Measurements from ENCODE around the gene C16orf54.

The C16orf54 gene

DNA sequence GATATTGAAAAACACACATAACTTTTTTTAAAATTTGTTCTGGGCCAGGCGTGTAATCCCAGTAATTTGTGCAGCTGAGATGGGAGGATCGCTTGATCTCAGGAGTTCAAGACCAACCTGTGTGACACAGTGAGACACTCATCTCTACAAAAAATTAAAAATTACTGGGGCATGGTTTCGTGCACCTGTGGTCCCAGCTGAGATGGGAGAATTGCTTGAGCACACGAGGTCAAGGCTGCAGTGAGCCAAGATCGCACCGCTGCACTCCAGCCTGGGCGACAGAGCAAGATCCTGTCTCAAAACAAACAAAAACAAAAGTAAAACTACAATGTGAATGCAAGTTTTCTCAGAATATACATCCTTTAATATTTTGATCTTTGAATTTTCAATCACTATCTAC lies 15.1 kb downstream of the C16orf54 start:
- TF ChIP-seq YY1 (IDR thresholded peaks at IDR 0.05; ENCODE audit: low read depth): no peak
- no peak for TF ChIP-seq TAF1 (IDR thresholded peaks at IDR 0.05; ENCODE audit: low read depth)
- TF ChIP-seq, protein P1, sequence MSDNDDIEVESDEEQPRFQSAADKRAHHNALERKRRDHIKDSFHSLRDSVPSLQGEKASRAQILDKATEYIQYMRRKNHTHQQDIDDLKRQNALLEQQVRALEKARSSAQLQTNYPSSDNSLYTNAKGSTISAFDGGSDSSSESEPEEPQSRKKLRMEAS (IDR thresholded peaks at IDR 0.05): no peak
- TF ChIP-seq ZBTB7A (IDR thresholded peaks at IDR 0.05; ENCODE audit: low read depth): no peak
- no peak for TF ChIP-seq CREB1 (IDR thresholded peaks at IDR 0.05; ENCODE audit: low read depth)
- no peak for TF ChIP-seq EP300 (IDR thresholded peaks at IDR 0.05; ENCODE audit: borderline replicate concordance)
- TF ChIP-seq NFIC (IDR thresholded peaks at IDR 0.05): no peak
- no peak for TF ChIP-seq TCF12 (IDR thresholded peaks at IDR 0.05; ENCODE audit: low read depth)
- TF ChIP-seq FOXM1 (IDR thresholded peaks at IDR 0.05; ENCODE audit: borderline replicate concordance, low read depth): no peak
- no peak for TF ChIP-seq RAD21 (IDR thresholded peaks at IDR 0.05; ENCODE audit: low read depth)
- no peak for TF ChIP-seq TEAD4 (IDR thresholded peaks at IDR 0.05)
- TF ChIP-seq, protein P2, sequence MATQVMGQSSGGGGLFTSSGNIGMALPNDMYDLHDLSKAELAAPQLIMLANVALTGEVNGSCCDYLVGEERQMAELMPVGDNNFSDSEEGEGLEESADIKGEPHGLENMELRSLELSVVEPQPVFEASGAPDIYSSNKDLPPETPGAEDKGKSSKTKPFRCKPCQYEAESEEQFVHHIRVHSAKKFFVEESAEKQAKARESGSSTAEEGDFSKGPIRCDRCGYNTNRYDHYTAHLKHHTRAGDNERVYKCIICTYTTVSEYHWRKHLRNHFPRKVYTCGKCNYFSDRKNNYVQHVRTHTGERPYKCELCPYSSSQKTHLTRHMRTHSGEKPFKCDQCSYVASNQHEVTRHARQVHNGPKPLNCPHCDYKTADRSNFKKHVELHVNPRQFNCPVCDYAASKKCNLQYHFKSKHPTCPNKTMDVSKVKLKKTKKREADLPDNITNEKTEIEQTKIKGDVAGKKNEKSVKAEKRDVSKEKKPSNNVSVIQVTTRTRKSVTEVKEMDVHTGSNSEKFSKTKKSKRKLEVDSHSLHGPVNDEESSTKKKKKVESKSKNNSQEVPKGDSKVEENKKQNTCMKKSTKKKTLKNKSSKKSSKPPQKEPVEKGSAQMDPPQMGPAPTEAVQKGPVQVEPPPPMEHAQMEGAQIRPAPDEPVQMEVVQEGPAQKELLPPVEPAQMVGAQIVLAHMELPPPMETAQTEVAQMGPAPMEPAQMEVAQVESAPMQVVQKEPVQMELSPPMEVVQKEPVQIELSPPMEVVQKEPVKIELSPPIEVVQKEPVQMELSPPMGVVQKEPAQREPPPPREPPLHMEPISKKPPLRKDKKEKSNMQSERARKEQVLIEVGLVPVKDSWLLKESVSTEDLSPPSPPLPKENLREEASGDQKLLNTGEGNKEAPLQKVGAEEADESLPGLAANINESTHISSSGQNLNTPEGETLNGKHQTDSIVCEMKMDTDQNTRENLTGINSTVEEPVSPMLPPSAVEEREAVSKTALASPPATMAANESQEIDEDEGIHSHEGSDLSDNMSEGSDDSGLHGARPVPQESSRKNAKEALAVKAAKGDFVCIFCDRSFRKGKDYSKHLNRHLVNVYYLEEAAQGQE (IDR thresholded peaks at IDR 0.05; ENCODE audit: low read depth): no peak
- no peak for TF ChIP-seq EGR1 (IDR thresholded peaks at IDR 0.05)

DNA sequence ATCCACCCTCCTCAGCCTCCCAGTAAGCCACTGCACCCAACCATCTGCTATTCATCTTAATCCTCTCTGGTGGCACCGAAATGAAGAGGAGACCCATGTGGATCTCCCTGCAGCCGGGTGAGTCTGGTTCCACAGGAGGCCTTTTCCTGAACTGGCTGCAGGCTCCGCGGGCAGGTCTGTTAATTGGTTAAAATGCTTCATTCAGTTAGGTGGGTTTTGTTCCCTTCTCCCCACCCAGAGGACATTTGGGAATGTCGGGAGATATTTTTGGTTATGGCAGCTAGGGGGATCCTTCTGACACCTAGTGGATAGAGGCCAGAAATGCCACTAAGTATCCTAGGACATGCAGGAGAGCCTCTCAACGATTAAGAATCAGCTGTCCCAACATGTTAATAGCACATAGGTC lies 16.7 kb downstream of the C16orf54 start:
- TF ChIP-seq FOXM1 (IDR thresholded peaks at IDR 0.05; ENCODE audit: borderline replicate concordance, low read depth) (no peak), RAD21 (IDR thresholded peaks at IDR 0.05; ENCODE audit: low read depth) (peak; percentile 72)

DNA sequence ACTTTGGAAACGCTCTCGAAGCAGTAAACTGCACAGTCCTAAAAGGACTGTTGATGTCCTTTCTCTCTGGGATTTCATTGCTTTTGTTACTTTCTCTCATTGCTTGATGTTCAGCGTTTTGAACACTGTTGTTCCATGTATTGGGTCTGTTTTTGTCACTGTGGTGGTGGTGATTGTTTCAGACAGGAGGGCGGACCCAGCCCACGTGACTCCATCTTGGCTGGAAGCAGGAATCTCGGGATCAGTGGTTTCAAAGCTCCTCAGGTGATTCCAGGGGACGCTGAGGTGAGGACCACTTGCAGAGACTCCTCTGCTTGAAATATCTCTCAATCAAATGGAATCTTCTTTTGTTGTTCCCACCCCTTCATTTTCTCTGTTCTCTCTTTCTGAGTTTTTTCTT lies 18.3 kb downstream of the C16orf54 start:
- TF ChIP-seq, protein P3, sequence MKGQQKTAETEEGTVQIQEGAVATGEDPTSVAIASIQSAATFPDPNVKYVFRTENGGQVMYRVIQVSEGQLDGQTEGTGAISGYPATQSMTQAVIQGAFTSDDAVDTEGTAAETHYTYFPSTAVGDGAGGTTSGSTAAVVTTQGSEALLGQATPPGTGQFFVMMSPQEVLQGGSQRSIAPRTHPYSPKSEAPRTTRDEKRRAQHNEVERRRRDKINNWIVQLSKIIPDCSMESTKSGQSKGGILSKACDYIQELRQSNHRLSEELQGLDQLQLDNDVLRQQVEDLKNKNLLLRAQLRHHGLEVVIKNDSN (IDR thresholded peaks at IDR 0.05): peak; percentile 57; the same call in 1 of the 2 replicates
- TF ChIP-seq CREB1 (IDR thresholded peaks at IDR 0.05; ENCODE audit: low read depth): no peak

DNA sequence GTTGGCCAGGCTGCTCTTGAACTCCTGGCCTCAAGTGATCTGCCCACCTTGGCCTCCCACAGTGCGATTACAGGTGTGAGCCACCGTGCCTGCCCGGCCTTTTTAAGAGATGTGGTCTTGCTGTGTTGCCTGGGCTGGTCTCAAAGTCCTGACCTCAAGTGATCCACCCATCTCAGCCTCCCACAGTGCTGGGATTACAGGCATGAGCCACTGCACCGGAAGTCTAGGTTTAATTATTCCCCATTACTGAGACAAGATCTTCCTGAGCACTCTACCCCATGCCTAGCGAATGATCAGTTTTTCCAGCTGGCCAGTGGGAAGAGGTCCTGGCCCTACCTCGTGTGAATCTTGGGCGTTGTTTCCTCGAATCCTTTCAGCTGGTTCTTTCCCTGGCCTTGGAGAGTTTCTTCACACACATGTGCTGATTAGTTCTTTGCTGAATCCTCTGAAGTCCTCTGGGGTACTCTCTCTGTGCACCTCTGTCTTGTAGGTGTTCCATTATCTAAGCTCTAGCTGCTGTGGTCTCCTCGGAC lies 18.9 kb downstream of the C16orf54 start:
- TF ChIP-seq TCF12 (IDR thresholded peaks at IDR 0.05; ENCODE audit: low read depth): no peak
- TF ChIP-seq RAD21 (IDR thresholded peaks at IDR 0.05; ENCODE audit: low read depth): no peak

DNA sequence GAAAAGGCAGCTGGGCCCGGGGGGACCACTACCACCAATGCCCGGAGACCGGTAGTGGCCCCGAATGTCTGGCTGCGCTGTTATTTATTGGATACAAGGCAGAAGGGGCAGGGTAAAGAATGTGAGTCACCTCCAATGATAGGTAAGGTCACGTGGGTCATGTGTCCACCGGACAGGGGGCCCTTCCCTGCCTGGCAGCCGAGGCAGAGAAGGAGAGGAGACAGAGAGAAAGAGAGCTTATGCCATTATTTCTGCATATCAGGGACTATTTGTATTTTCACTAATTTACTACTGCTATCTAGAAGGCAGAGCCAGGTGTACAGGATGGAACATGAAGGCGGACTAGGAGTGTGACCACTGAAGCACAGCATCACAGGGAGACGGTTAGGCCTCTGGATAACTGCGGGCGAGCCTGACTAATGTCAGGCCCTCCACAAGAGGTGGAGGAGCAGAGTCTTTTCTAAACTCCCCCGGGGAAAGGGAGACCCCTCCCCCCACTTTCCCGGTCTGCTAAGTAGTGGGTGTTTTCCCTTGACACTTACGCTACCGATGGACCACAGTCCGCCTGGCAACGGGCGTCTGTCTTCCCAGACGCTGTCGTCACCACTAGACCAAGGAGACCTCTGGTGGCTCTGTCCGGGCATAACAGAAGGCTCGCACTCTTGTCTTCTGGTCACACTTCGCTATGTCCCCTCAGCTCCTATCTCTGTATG lies 24.5 kb downstream of the C16orf54 start:
- TF ChIP-seq RAD21 (IDR thresholded peaks at IDR 0.05; ENCODE audit: low read depth): peak; percentile 76

DNA sequence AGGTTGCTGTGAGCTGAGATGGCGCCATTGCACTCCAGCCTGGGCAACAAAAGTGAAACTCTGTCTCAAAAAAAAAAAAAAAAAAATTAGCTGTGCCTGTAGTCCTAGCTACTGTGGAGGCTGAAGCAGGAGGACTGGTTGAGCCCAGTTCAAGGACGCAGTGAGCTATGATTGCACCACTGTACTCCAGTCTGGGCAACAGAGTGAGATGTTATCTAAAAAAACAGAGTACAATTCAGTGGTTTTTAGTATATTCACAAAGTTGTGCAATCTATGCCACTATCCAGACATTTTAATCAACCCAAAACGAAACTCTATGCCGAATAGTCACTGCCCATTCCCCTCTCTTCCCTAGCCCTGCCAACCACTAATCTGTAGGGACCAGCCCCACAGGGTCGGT lies 25.1 kb downstream of the C16orf54 start:
- TF ChIP-seq, protein P2 (IDR thresholded peaks at IDR 0.05; ENCODE audit: low read depth): no peak
- TF ChIP-seq TEAD4 (IDR thresholded peaks at IDR 0.05) (no peak), EP300 (IDR thresholded peaks at IDR 0.05; ENCODE audit: borderline replicate concordance) (no peak), EGR1 (IDR thresholded peaks at IDR 0.05) (no peak), CREB1 (IDR thresholded peaks at IDR 0.05; ENCODE audit: low read depth) (no peak), TCF12 (IDR thresholded peaks at IDR 0.05; ENCODE audit: low read depth) (no peak), CEBPB (IDR thresholded peaks at IDR 0.05) (no peak), RAD21 (IDR thresholded peaks at IDR 0.05; ENCODE audit: low read depth) (no peak), TAF1 (IDR thresholded peaks at IDR 0.05; ENCODE audit: low read depth) (no peak), ZBTB7A (IDR thresholded peaks at IDR 0.05; ENCODE audit: low read depth) (no peak), FOXM1 (IDR thresholded peaks at IDR 0.05; ENCODE audit: borderline replicate concordance, low read depth) (no peak), NFIC (IDR thresholded peaks at IDR 0.05) (no peak)
- TF ChIP-seq, protein P1 (IDR thresholded peaks at IDR 0.05): no peak

DNA sequence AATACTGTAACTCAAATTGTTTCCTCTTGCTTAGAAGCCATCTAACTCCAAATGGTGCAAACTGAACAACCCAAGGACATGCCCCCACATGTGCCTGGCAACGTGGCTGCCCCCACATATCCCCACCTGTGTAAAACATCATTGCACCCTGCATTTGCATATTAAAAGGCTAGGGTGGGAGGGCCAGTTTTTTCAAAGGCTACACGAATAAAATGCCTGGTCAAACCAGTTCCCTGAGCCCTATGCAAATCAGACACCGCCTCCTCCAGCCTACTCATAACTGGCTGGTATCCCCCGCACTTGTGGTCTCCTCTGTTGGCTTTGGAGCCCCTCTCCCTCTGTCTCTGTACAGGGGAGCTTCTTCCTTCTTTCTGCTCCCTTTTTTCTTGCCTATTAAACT lies 26.7 kb downstream of the C16orf54 start:
- TF ChIP-seq TCF12 (IDR thresholded peaks at IDR 0.05; ENCODE audit: low read depth): no peak
- TF ChIP-seq, protein P1 (IDR thresholded peaks at IDR 0.05): no peak
- TF ChIP-seq, protein P2 (IDR thresholded peaks at IDR 0.05; ENCODE audit: low read depth): no peak

All from Ishikawa (cell line).